Tibial artery (tissue), 4 donors: ENCODE data around the gene NPTN.

Experiments
- DNase-seq, 2 donors: peaks; one replicate each; pipeline ENCODE4 v3.0.0-alpha.2; 2019
- H3K27ac ChIP-seq, 2 donors: fragments of 200-600 bp; sonication (generic) in 1 of 2; 1 replicate in 1 of 2; 2 replicates in 1 of 2; pipeline ENCODE4 v1.5.1; 2018 to 2019; ENCODE audit warnings: mild to moderate bottlenecking in 1 of 2
- H3K27me3 ChIP-seq, 2 donors: fragments of 200-600 bp; sonication (generic) in 1 of 2; one replicate each; pipeline versions ENCODE4 v1.5.1 to v1.6.0; 2016 to 2019
- H3K36me3 ChIP-seq, 3 donors: fragments of 200-600 bp; sonication (generic) in 2 of 3; one replicate each; pipeline ENCODE4 v1.5.1; 2016 to 2019; ENCODE audit warnings: mild to moderate bottlenecking in 2 of 3
- H3K4me1 ChIP-seq, 4 donors: fragments of 200-600 bp; sonication (generic) in 2 of 4; 1 replicate in 3 of 4; 2 replicates in 1 of 4; pipeline ENCODE4 v1.5.1; 2016 to 2019
- H3K4me3 ChIP-seq, 2 donors: fragments of 200-600 bp; sonication (generic) in 1 of 2; 1 replicate in 1 of 2; 2 replicates in 1 of 2; pipeline ENCODE4 v1.5.1; 2018 to 2019; ENCODE audit warnings: mild to moderate bottlenecking in 2 of 2
- H3K9me3 ChIP-seq, 3 donors: fragments of 200-600 bp; sonication (generic) in 1 of 3; one replicate each; pipeline ENCODE4 v1.5.1; 2016 to 2019
- intact Hi-C: fragments of 100-400 bp; cut with DNase I; formaldehyde crosslinking; loops from one replicate; pipeline ENCODE4 v1.15.0; 2023; ENCODE audit warnings: low total_unique reads
- TF ChIP-seq, protein P1 (sequence below), 2 experiments: fragments of 200-600 bp in 1 of 2; fragments of 450-650 bp in 1 of 2; IDR thresholded peaks; one replicate each; pipeline ENCODE4 v1.5.1; 2017 to 2019; ENCODE audit warnings: antibody characterized with exemption in 2 of 2, mild to moderate bottlenecking in 1 of 2, moderate library complexity in 1 of 2

Gene NPTN

DNA sequence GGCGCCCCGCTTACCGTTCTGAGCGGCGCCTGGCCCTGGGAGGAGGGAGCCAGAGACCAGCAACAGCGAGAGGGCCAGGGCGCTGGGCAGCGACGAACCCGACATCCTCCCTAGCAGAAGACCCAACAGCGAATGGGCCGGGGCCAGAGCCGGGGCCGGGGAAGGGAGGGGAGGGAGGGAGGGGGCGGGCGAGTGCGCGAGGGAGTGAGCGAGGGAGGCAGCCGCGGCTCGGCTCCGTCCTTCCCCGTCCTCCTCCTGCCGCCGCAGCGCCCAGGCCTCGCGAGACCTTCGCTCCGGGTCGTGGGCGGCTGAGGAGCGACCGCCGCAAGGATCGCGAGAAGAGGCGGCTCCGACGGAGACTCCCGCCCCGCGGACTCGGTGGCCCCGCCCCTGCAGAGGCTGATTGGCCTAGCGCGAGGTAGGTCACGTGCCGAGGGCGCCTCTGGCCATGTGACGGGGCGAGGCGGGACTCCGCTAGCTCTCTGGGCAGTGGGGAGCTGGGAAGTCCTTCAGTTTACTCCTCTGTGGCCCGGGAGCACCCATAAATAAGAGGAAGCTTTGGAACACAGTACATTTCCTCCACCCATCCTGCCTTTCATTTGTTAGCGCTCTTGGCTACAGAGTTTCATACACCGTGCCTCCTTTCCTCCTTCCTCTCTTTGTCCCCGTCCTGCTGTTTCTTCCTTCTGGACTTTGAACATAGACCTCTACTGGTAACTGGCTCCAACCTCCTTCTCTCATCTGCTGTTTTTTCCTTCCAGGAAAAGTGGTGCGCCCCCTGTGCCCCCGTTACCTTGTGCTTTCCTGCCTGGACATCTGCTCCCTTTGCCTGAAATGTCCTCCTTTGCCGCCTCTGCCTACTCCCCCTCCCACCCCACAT is at the start of gene NPTN:
Gene NPTN, minus strand, starts transcription at position 279 of the 880 bp plus-strand sequence. Its CDS starts 174 bp downstream, at position 105.
- peaks cover 0 to 47% (median 25%) of the 10 kb centered on the region in 4 donors for H3K4me1 ChIP-seq
- peak within 1 kb of the TSS; percentile 92 to 98 for H3K4me3 ChIP-seq
- no peaks in the 10 kb centered on the region for H3K27me3 ChIP-seq

DNA sequence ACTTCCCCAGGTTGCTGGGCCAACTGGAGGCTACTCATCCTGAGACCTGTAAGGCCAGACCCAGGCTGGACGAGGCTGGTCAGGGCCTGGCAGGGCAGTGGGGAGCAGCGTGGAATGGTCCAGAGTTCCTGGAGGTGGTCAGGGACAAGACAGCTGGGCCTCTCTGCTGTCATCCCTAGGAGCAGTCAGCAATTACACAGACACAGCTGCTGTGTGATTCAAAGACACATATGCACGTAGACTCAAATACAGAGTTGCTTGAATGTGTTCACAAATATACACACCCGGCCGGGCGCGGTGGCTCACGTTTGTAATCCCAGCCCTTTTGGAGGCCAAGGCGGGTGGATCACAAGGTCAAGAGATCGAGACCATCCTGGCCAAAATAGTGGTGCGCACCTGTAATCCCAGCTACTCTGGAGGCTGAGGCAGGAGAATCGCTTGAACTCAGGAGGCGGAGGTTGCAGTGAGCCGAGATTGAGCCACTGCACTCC is 49.5 kb upstream of the NPTN start:
- no peak for DNase-seq
- TF ChIP-seq, protein P1, sequence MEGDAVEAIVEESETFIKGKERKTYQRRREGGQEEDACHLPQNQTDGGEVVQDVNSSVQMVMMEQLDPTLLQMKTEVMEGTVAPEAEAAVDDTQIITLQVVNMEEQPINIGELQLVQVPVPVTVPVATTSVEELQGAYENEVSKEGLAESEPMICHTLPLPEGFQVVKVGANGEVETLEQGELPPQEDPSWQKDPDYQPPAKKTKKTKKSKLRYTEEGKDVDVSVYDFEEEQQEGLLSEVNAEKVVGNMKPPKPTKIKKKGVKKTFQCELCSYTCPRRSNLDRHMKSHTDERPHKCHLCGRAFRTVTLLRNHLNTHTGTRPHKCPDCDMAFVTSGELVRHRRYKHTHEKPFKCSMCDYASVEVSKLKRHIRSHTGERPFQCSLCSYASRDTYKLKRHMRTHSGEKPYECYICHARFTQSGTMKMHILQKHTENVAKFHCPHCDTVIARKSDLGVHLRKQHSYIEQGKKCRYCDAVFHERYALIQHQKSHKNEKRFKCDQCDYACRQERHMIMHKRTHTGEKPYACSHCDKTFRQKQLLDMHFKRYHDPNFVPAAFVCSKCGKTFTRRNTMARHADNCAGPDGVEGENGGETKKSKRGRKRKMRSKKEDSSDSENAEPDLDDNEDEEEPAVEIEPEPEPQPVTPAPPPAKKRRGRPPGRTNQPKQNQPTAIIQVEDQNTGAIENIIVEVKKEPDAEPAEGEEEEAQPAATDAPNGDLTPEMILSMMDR (IDR thresholded peaks at IDR 0.05): no peak
- Histone ChIP-seq H3K27me3 (no peaks in the 10 kb centered on the region), H3K27ac (peak overlapping the region; percentile 8 to 24), H3K4me1 (peaks cover 0 to 39% (median 30%) of the 10 kb centered on the region in 4 donors), H3K9me3 (no peaks in the 10 kb centered on the region), H3K36me3 (no peaks in the 10 kb centered on the region), H3K4me3 (no peak overlapping the region)
- intact Hi-C loops: no loop called here

More for the DNA sequence above, at the start of gene NPTN:
- H3K9me3 ChIP-seq: no peaks in the 10 kb centered on the region
- peak; percentile 96 to 99 for DNase-seq
- H3K27ac ChIP-seq: peak within 1 kb of the TSS; percentile 98 to 100
- TF ChIP-seq, protein P1 (IDR thresholded peaks at IDR 0.05): peak in 1 of 2 experiments; percentile 8
- H3K36me3 ChIP-seq: no peaks in the 10 kb centered on the region
- intact Hi-C loops: no loop called here

DNA sequence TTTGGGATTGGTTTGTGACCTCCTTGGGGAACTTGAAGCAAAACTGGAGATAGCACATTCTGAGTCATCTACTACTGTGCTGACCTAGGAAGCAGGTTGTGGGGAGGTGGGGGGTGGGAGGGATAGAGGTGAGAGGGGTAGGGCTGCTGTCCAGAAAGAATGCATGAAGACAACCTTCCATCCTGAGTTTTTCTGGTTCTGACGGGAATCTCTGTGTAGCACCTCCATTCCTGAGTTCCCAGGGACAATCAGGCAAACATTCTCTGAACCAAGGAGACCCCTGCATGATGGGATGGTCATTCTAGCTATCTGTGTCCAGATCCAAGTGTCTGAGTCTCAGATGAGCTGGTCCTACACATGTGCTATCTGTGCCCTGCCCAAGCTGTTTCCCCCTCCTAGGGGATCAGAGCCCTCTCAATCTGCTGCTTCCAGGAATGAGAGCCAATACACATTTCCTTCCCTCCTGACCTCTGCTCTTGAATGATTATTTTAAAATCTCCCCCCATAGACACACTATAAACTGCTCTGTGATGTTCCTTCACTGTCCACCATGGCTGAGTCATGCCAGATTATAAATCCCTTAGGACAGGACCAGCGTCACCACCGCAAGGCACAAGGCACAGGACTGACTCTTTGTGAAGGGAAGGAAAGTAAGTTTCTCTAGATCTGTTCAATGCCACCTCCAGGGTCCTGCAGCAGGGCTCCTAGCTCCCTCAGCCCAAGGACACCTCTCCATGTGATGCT is 48.8 kb upstream of the NPTN start:
- peaks cover 0 to 38% (median 24%) of the 10 kb centered on the region in 4 donors for H3K4me1 ChIP-seq
- no peaks in the 10 kb centered on the region for H3K27me3 ChIP-seq
- H3K36me3 ChIP-seq: no peaks in the 10 kb centered on the region
- intact Hi-C loops: no loop called here
- DNase-seq: no peak
- no peak overlapping the region for H3K4me3 ChIP-seq
- H3K9me3 ChIP-seq: no peaks in the 10 kb centered on the region
- TF ChIP-seq, protein P1 (IDR thresholded peaks at IDR 0.05): no peak
- peak overlapping the region; percentile 8 to 24 for H3K27ac ChIP-seq

DNA sequence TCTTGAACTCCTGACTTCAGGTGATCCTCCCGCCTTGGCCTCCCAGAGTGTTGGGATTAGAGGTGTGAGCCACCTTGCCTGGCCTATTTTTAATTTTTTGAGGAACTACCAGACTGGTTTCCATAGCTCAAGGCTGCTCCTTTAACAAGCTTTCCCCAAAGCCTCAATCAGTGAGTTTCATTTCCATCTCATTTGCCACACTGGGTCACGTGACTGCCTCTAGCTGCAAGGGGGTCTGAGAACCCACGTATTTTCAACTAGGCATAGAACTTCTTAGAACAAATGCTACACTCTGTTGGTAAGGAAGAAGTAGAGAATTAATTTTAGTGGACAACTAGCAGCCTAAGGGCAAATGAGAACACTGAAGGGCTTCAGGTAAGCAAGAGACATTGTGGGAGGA is 47.9 kb upstream of the NPTN start:
- no peak overlapping the region for H3K27ac ChIP-seq
- intact Hi-C loops: no loop called here
- peaks cover 0 to 28% (median 14%) of the 10 kb centered on the region in 4 donors for H3K4me1 ChIP-seq
- DNase-seq: no peak
- H3K9me3 ChIP-seq: no peaks in the 10 kb centered on the region
- no peaks in the 10 kb centered on the region for H3K36me3 ChIP-seq
- TF ChIP-seq, protein P1 (IDR thresholded peaks at IDR 0.05): no peak
- no peak overlapping the region for H3K4me3 ChIP-seq
- H3K27me3 ChIP-seq: no peaks in the 10 kb centered on the region

DNA sequence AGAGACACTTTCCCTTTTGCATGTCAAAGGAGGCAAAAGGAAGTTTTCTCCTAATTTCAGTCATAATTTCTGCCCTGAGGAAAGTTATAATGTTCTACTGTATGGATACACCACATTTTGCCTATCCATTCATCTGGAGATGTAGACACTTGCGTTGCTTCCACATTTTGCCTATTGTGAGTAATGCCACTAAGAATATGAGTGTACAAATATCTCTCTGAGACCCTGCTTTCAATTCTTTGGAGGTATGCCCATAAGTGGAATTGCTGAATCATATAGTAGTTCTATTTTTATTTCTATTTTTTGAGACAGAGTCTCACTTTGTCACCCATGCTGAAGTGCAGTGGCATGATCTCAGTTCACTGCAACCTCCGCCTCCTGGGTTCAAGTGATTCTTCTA is 47.4 kb upstream of the NPTN start:
- intact Hi-C loops: no loop called here
- no peaks in the 10 kb centered on the region for H3K9me3 ChIP-seq
- no peak for DNase-seq
- H3K27me3 ChIP-seq: no peaks in the 10 kb centered on the region
- no peaks in the 10 kb centered on the region for H3K36me3 ChIP-seq
- H3K4me3 ChIP-seq: no peak overlapping the region
- peaks cover 0 to 23% (median 10%) of the 10 kb centered on the region in 4 donors for H3K4me1 ChIP-seq
- H3K27ac ChIP-seq: no peak overlapping the region
- TF ChIP-seq, protein P1 (IDR thresholded peaks at IDR 0.05): no peak
